ENCODE data around the gene PRRG2. TPM values are rescaled to one million over a fixed set of nuclear protein-coding genes. Genes with fewer than 3 reads are reported as not detected.

PRRG2 gene
- total RNA-seq, 1 donor from 2014 or later, result 3.4 TPM

GRCh38 chr19:49589502-49589905, 8.4 kb downstream of the PRRG2 start:
- DNase-seq, result peak; percentile 16

- peak; percentile 97 for DNase-seq
These were observed 9.2 kb downstream of the PRRG2 start for GRCh38 chr19:49590071-49590970.

- peak; percentile 90 for DNase-seq
These were observed 10.0 kb downstream of the PRRG2 start, which contains the start of gene PRR12 for GRCh38 chr19:49590971-49591730. Gene PRR12, plus strand, starts transcription at chr19:49591182. Its CDS starts 473 bp downstream, at chr19:49591655.

- DNase-seq, result peak; percentile 62
These were observed 10.8 kb downstream of the PRRG2 start for GRCh38 chr19:49591731-49592485.

GRCh38 chr19:49592486-49593232, 11.5 kb downstream of the PRRG2 start:
- peak; percentile 24 for DNase-seq

- DNase-seq, result peak; percentile 97
These were observed 12.4 kb downstream of the PRRG2 start for GRCh38 chr19:49593233-49594113.

GRCh38 chr19:49594157-49594992, 13.3 kb downstream of the PRRG2 start:
- DNase-seq, result no peak

GRCh38 chr19:49594993-49595818, 14.1 kb downstream of the PRRG2 start:
- DNase-seq, result no peak

- no peak for DNase-seq
These were observed 14.8 kb downstream of the PRRG2 start for GRCh38 chr19:49595819-49596404.

GRCh38 chr19:49596407-49596806, 15.3 kb downstream of the PRRG2 start:
- DNase-seq, result no peak

- DNase-seq, result no peak
These were observed 16.0 kb downstream of the PRRG2 start for GRCh38 chr19:49596954-49597702.

- DNase-seq, result no peak
These were observed 16.5 kb downstream of the PRRG2 start for GRCh38 chr19:49597703-49597974.

GRCh38 chr19:49599378-49600295, 18.5 kb downstream of the PRRG2 start:
- DNase-seq, result no peak

- DNase-seq, result no peak
These were observed 20.4 kb downstream of the PRRG2 start for GRCh38 chr19:49601482-49602038.

GRCh38 chr19:49602806-49603205, 21.7 kb downstream of the PRRG2 start:
- DNase-seq, result no peak

- peak; percentile 24 for DNase-seq
These were observed 24.5 kb downstream of the PRRG2 start for GRCh38 chr19:49605605-49606004.

Measured in tongue (tissue), 2 donors.